Skeletal muscle cell (primary cell): ENCODE data around the gene YBX2.

Source experiments
- DNase-seq: peaks from one replicate; pipeline ENCODE4 v3.0.0-alpha.2; 2010; ENCODE audit warnings: low read depth
- H3K4me3 ChIP-seq: 2 replicates; pipeline ENCODE4 v1.5.1; 2011; ENCODE audit warnings: low read depth, mild to moderate bottlenecking, control low read depth, low read length, moderate library complexity

YBX2 gene

GRCh38 chr17:7324438-7324779 is 30.0 kb upstream of the YBX2 start:
- H3K4me3 ChIP-seq = no peak overlapping the region
- DNase-seq = no peak

- DNase-seq = no peak
- H3K4me3 ChIP-seq = no peak overlapping the region
Observed at GRCh38 chr17:7323731-7324437, 29.4 kb upstream of the YBX2 start.

DNA sequence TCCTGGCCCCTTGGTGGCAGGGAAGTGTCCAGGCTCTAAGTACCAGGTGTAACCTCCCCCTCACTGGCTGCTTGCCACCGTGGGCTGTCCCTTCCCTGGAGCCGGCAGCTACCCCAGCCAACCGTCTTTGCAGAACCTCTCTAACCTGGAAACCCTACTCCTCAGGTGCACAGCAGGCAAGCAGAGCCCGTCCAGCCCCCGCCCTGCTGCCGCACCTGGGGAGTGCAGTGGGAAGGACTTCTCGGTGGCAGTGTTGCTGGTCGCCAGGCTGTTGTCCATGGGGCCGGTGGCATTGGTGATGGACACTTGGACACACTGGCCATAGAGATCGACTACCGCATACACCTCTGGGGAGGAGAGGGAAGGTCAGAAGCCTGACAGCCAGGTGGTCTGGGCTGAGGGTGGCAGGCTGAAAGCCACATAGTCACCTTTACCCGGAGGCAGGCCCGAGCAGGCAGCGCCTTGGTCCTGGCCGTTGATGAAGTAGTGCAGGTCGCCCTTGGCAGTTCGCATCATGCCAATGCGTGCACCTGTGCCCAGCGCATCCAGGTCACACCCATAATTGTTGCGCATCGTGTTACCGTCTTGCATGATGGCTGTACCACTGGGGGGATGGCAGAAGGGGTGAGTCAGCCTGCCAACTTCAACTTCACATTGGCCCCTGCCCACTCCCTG is 28.2 kb upstream of the YBX2 start:
- DNase-seq = no peak
- no peak overlapping the region for H3K4me3 ChIP-seq

GRCh38 chr17:7321466-7321865 is 27.0 kb upstream of the YBX2 start:
- no peak for DNase-seq
- H3K4me3 ChIP-seq = no peak overlapping the region

DNA sequence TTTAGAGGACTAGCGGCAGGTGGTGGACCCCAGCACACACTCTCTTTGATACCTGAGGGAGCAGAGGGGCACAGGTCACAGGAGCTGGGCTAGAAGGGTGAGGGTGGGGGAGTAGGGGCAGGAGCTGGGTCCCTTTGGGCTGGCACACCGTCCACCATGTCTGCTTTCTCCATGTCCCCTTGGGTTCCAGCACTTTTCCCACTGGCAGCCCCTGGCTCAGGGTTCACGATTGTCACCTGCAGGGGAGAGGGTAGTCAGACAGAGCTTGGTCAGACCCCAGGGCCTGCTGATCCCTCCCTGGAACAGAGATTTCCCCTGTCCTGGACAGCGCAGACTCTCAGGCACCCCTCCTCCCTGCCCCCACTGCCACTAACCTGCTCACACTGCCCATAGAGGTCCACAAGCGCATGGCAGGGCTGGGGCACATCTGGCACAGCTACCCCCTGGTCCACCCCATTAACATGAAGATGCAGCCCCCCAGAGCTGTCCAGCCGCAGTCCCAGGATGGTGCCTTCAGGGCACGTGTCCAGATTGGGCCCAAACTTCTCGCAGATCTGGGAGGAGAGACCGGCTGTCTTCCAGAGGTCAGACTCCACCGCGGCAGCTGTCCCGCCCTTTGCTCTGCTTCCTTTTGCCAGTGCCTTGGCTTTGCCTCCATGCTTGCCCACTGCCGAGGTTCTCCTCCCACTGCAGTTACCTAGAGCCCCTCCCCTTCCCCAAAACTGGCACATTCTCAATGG is 23.9 kb upstream of the YBX2 start:
- DNase-seq = no peak
- H3K4me3 ChIP-seq = no peak overlapping the region

DNA sequence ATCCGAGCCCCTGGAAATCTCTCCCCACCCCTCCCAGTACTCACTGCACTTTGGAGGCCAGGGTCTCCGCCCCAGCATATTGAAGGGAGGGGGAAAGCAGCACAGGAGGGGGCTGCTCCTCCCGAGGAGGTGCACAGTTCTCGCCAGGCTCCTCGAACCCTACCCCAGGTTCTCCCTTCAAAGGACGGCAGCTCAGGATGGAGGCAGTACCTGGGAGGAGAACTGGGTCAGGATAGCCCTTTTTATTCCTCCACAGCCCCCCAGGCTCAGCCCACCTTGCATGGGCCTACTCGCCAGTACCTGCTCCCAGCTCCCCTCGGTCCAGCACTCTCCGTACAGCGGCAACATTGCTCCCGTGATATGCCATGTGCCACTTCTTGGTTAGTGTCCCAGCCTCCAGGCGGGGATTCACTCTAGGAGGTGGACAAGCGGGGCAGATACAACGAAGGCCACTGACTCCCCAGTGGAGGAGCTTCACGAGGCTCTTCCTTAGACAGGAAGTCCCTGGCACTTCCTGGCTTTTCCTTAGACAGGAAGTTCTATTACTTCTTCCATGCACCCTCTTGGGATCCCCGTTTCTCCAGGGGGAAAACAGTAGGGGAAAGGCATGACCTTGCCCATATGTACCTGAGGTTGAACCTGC is 22.8 kb upstream of the YBX2 start:
- no peak for DNase-seq
- H3K4me3 ChIP-seq = no peak overlapping the region

GRCh38 chr17:7315570-7316235 is 21.3 kb upstream of the YBX2 start:
- peak overlapping the region; percentile 81 for H3K4me3 ChIP-seq
- DNase-seq = no peak

- no peak for DNase-seq
- peak within 1 kb of the TSS; percentile 81 for H3K4me3 ChIP-seq
Observed at GRCh38 chr17:7314719-7315569, 20.5 kb upstream of the YBX2 start, which contains the start of gene GPS2. Gene GPS2, minus strand, starts transcription at chr17:7315360. Its CDS starts 308 bp downstream, at chr17:7315052.

- DNase-seq = no peak
- peak overlapping the region; percentile 81 for H3K4me3 ChIP-seq
Observed at GRCh38 chr17:7313890-7314718, 19.7 kb upstream of the YBX2 start.

- DNase-seq = no peak
- H3K4me3 ChIP-seq = no peak overlapping the region
Observed at GRCh38 chr17:7313088-7313889, 18.9 kb upstream of the YBX2 start.

- H3K4me3 ChIP-seq = no peak overlapping the region
- no peak for DNase-seq
Observed at GRCh38 chr17:7312432-7313087, 18.1 kb upstream of the YBX2 start.

GRCh38 chr17:7311110-7311705 is 16.8 kb upstream of the YBX2 start:
- no peak for DNase-seq
- H3K4me3 ChIP-seq = no peak overlapping the region

DNA sequence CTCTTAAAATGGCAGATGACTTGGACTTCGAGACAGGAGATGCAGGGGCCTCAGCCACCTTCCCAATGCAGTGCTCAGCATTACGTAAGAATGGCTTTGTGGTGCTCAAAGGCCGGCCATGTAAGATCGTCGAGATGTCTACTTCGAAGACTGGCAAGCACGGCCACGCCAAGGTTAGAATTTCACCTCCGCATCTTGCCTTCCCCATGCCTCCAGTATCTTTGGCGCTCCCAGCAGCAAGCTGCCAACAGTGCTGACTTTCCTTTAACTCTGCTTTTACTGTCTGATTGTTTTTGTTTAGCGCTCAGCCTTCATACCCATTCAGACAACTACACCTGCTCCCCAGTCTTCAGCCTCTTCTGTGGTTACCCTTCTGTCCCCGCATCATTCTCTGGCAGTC is 15.2 kb upstream of the YBX2 start:
- DNase-seq = no peak
- peak overlapping the region; percentile 62 for H3K4me3 ChIP-seq

DNA sequence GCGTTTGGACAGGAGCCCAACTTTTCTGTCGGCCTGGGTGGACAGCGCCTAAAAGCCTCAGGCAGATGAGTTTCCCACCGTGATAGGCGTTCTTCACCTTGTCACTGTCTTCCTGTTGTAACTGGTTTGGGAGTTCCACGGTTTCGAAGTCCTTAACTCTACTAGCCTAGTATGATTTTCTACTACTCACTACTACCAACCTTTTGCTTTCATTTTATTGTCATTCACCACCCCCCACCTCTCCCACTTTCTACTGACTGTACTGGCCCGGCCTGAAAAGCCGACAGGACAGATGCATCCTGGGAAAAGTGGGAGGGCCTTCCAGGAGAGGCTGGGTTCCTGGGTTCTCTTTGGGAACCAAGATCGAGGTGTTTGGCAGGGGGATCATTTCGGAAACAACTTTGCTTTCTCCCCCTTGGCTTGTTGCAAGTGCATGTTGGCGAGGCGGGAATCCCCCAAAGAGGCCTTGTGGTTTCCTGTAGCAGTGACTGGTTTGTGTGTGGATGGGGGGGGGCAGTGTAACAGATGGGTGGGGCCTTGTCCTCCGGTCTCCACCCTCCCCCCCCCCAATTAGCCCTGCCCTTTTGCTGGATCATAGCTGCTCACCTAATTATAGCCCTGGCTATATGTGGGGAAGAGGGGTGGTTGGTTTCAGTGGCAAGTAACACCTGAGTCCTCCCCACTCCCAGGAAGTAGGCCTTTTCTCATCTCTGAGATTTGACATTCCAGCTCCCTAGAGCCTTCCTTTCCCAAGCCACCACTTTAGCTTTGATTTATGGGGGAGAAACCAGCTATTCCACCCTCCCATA is 14.4 kb upstream of the YBX2 start:
- DNase-seq = no peak
- H3K4me3 ChIP-seq = peak overlapping the region; percentile 62
